CD4-positive, alpha-beta T cell (primary cell): ENCODE results near the gene CHPT1. TPM values are rescaled to one million over a fixed set of nuclear protein-coding genes. Genes with fewer than 3 reads are reported as not detected.
"Not testable (repeated sequence)": the region's sequence is repeated elsewhere in the genome, so short reads cannot be mapped to it uniquely, and the experiment has no call there.

Experiments
- ATAC-seq: fragments of 200-7000 bp; cut with Tn5 transposase; one replicate; pipeline ENCODE4 v1.10.0; 2022; ENCODE audit warnings: mild to moderate bottlenecking; ENCODE audit not compliant: poor library complexity
- CTCF ChIA-PET: fragments of 350-600 bp; sonication (Branson Sonifier 250); formaldehyde crosslinking; loops from one replicate; lab custom pipeline; 2021; ENCODE audit warnings: antibody characterized with exemption, inconsistent platforms; lab: Charles Lee
- POLR2A ChIA-PET: fragments of 350-600 bp; sonication (Branson Sonifier 250); formaldehyde crosslinking; loops from one replicate; lab custom pipeline; 2021; ENCODE audit warnings: antibody characterized with exemption, inconsistent platforms; lab: Charles Lee
- DNase-seq, 14 experiments: peaks; one replicate each; pipeline ENCODE4 v3.0.0-alpha.2; 2013 to 2020; ENCODE audit warnings: mixed read lengths in 2 of 14
- H3K27ac ChIP-seq, 2 donors: one replicate each; pipeline versions ENCODE4 v1.5.1 to v1.7.0; 2013; ENCODE audit warnings: low read length in 2 of 2, low read depth in 1 of 2, mild to moderate bottlenecking in 1 of 2
- H3K27me3 ChIP-seq, 2 experiments: 1 replicate in 1 of 2; 2 replicates in 1 of 2; pipeline versions ENCODE4 v1.6.1 to v1.7.0; 2013; ENCODE audit warnings: low read length in 2 of 2, control low read depth in 1 of 2, mild to moderate bottlenecking in 1 of 2, moderate library complexity in 1 of 2; ENCODE audit not compliant: insufficient read depth in 2 of 2, control insufficient read depth in 1 of 2
- H3K36me3 ChIP-seq: one replicate; pipeline ENCODE4 v1.6.1; 2013; ENCODE audit warnings: low read length, control low read depth; ENCODE audit not compliant: insufficient read depth
- H3K4me1 ChIP-seq: one replicate; pipeline ENCODE4 v1.6.1; 2013; ENCODE audit warnings: low read length, control low read depth; ENCODE audit not compliant: insufficient read depth
- H3K4me3 ChIP-seq: one replicate; pipeline ENCODE4 v1.5.1; 2013; ENCODE audit warnings: mild to moderate bottlenecking, low read length, moderate library complexity
- H3K9me3 ChIP-seq, 2 experiments: 1 replicate in 1 of 2; 2 replicates in 1 of 2; pipeline versions ENCODE4 v1.6.1 to v1.7.0; 2013; ENCODE audit warnings: low read length in 2 of 2, mild to moderate bottlenecking in 2 of 2, control low read depth in 1 of 2, moderate library complexity in 1 of 2; ENCODE audit not compliant: control insufficient read depth in 1 of 2, insufficient read depth in 1 of 2
- H3K27ac Mint-ChIP-seq: one replicate; pipeline ENCODE4 v1.8.0; 2020; ENCODE audit warnings: mixed read lengths
- H3K27me3 Mint-ChIP-seq: one replicate; pipeline ENCODE4 v1.8.0; 2021; ENCODE audit warnings: mixed read lengths
- H3K36me3 Mint-ChIP-seq: one replicate; pipeline ENCODE4 v1.8.0; 2021; ENCODE audit warnings: low read depth, mixed read lengths
- H3K4me1 Mint-ChIP-seq: one replicate; pipeline ENCODE4 v1.8.0; 2021; ENCODE audit warnings: low read depth, mixed read lengths
- H3K4me3 Mint-ChIP-seq: one replicate; pipeline ENCODE4 v1.8.0; 2020; ENCODE audit warnings: mild to moderate bottlenecking, mixed read lengths
- H3K9me3 Mint-ChIP-seq: one replicate; pipeline ENCODE4 v1.8.0; 2020; ENCODE audit warnings: mixed read lengths
- intact Hi-C, 2 experiments: fragments of 100-400 bp; cut with DNase I in 1 of 2; cut with micrococcal nuclease in 1 of 2; formaldehyde crosslinking; loops; one replicate each; pipeline versions ENCODE4 v1.15.1 to v1.9.0; 2023 to 2025; cut with DNase I, micrococcal nuclease
- total RNA-seq, 174 experiments: library from RNA in 2 of 174; stranded (reverse) in 2 of 174; gene quantifications; one replicate each; pipeline ENCODE4 v1.2.3 and lab custom pipeline; 2021 to 2026
- TF ChIP-seq, protein P1 (sequence below): fragments of 200-600 bp; IDR thresholded peaks from one replicate; pipeline ENCODE4 v1.8.0; 2022; ENCODE audit warnings: antibody characterized with exemption, mild to moderate bottlenecking

CHPT1 gene
- total RNA-seq, 2 experiments from 2014 or later, result 10.8 to 11.9 TPM

DNA sequence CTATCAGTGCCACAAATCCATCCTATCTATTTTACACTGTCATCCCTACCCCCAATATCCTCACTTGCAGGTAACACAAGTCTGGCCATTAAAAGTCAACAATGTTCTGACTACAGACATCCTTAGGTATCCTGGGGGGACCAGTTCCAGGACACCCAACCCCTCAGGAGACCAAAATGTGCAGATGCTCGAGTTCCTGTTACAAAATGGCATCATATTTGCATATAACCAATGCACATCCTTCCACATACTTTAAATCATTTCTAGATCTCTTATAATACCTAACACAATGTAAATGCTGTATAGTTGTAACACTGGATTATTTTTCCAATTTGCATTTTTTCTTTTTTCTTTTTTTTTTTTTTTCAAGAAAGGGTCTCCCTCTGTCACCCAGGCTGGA is 34.9 kb downstream of the CHPT1 start:
- TF ChIP-seq, protein P1, sequence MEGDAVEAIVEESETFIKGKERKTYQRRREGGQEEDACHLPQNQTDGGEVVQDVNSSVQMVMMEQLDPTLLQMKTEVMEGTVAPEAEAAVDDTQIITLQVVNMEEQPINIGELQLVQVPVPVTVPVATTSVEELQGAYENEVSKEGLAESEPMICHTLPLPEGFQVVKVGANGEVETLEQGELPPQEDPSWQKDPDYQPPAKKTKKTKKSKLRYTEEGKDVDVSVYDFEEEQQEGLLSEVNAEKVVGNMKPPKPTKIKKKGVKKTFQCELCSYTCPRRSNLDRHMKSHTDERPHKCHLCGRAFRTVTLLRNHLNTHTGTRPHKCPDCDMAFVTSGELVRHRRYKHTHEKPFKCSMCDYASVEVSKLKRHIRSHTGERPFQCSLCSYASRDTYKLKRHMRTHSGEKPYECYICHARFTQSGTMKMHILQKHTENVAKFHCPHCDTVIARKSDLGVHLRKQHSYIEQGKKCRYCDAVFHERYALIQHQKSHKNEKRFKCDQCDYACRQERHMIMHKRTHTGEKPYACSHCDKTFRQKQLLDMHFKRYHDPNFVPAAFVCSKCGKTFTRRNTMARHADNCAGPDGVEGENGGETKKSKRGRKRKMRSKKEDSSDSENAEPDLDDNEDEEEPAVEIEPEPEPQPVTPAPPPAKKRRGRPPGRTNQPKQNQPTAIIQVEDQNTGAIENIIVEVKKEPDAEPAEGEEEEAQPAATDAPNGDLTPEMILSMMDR, result no peak

DNA sequence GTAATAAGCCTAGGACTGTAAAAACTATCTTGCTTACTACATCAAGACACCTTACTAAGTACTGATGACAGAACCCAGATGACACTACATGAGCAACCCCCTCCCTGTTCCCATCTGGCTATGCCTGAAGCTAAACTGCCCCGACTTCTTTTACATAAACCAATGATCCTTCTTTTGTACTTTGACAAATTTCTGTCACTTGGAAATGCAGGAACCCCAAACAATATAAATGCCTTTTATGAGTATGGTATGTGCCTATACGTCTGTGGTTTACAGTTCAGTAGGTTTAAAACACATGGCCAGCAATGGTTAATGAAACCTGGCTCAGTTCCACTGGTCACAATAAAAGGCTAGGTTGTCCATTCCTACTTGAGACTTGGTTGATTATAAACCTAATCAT is 35.7 kb downstream of the CHPT1 start:
- Histone ChIP-seq H3K4me3 (no peak overlapping the region), H3K27me3 (no peaks in the 10 kb centered on the region), H3K27ac (no peak overlapping the region), H3K36me3 (no peaks in the 10 kb centered on the region), H3K4me1 (no peaks in the 10 kb centered on the region), H3K9me3 (no peaks in the 10 kb centered on the region)
- Mint-ChIP-seq H3K27ac (no peak overlapping the region), H3K4me3 (no peak overlapping the region), H3K4me1 (no peaks in the 10 kb centered on the region), H3K27me3 (no peaks in the 10 kb centered on the region), H3K36me3 (peaks cover 22% of the 10 kb centered on the region), H3K9me3 (no peaks in the 10 kb centered on the region)
- DNase-seq (no peak), ATAC-seq (no peak)
- CTCF ChIA-PET, result interaction anchor here (0.9 kb wide), 1 partner anchor 19 kb away, joined by 3 read pairs; no protein-coding TSS in a partner anchor
- TF ChIP-seq, protein P1, result no peak
- intact Hi-C loops, result no loop called here
- POLR2A ChIA-PET, result no interaction called here

More for the DNA sequence above, 34.9 kb downstream of the CHPT1 start:
- ChIA-PET CTCF (no interaction called here), POLR2A (no interaction called here)
- ATAC-seq (no peak), DNase-seq (no peak)
- no peaks in the 10 kb centered on the region for H3K4me1 ChIP-seq
- no peaks in the 10 kb centered on the region for H3K9me3 ChIP-seq
- Mint-ChIP-seq H3K27me3 (no peaks in the 10 kb centered on the region), H3K4me1 (no peaks in the 10 kb centered on the region), H3K36me3 (peaks cover 22% of the 10 kb centered on the region), H3K9me3 (no peaks in the 10 kb centered on the region), H3K27ac (no peak overlapping the region), H3K4me3 (no peak overlapping the region)
- intact Hi-C loops, result no loop called here
- H3K4me3 ChIP-seq, result no peak overlapping the region
- H3K27ac ChIP-seq, result no peak overlapping the region
- no peaks in the 10 kb centered on the region for H3K36me3 ChIP-seq
- no peaks in the 10 kb centered on the region for H3K27me3 ChIP-seq

DNA sequence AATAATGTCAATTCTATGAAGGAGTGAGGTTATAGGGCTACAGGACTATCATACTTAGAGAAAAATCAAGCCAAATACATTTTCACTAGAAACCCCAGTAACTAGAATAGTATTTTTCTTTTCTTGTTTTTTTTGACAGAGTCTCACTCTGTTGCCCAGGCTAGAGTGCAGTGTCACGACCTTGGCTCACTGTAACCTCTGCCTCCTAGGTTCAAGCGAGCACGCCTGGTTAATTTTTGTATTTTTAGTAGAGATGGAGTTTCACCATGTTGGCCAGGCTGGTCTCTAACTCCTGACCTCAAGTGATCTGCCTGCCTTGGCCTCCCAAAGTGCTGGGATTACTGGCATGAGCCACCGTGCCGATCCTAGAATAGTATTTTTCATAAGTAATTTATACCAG is 37.0 kb downstream of the CHPT1 start:
- peaks cover 17% of the 10 kb centered on the region for H3K36me3 Mint-ChIP-seq
- CTCF ChIA-PET, ATAC-seq, H3K27ac ChIP-seq, H3K27ac Mint-ChIP-seq, H3K4me3 ChIP-seq, H3K4me3 Mint-ChIP-seq, DNase-seq, H3K9me3 Mint-ChIP-seq, H3K27me3 Mint-ChIP-seq, H3K4me1 ChIP-seq, intact Hi-C loops, H3K36me3 ChIP-seq, POLR2A ChIA-PET, H3K27me3 ChIP-seq, H3K4me1 Mint-ChIP-seq: not testable (repeated sequence)
- H3K9me3 ChIP-seq, result peaks cover 0 to 11% of the 10 kb centered on the region in 2 experiments

DNA sequence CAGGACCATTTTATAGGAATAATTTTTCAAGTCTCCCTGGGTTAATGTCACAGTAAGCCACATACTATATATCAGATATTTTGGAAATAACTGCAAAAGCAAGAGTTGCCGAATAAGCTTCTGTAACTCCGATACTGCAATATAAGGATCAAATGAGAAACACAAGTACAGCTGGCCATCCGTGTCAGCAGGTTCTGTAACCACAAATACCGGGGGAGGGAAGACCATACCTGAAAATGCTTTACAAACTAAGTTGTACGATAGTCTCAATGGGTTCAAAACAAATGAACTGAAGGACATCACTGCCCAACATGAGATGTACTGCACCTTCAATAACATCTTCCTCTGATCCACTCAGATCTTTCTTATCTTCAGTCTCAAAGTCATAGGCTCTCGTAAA is 40.0 kb downstream of the CHPT1 start:
- ChIA-PET POLR2A (no interaction called here), CTCF (interaction anchor here (0.7 kb wide), 1 partner anchor 24 kb away, joined by 4 read pairs; no protein-coding TSS in a partner anchor)
- Mint-ChIP-seq H3K27ac (no peak overlapping the region), H3K9me3 (no peaks in the 10 kb centered on the region), H3K4me3 (no peak overlapping the region), H3K4me1 (no peaks in the 10 kb centered on the region), H3K36me3 (peaks cover 16% of the 10 kb centered on the region), H3K27me3 (no peaks in the 10 kb centered on the region)
- peaks cover 0 to 11% of the 10 kb centered on the region in 2 experiments for H3K9me3 ChIP-seq
- no peaks in the 10 kb centered on the region for H3K4me1 ChIP-seq
- H3K27me3 ChIP-seq, result no peaks in the 10 kb centered on the region
- ATAC-seq (no peak), DNase-seq (no peak)
- no peaks in the 10 kb centered on the region for H3K36me3 ChIP-seq
- H3K4me3 ChIP-seq, result no peak overlapping the region
- intact Hi-C loops, result no loop called here
- H3K27ac ChIP-seq, result no peak overlapping the region
- TF ChIP-seq, protein P1, result no peak
